MCF 10A (cell line): ENCODE measurements around the gene ZFTA. TPM values are rescaled to one million over a fixed set of nuclear protein-coding genes. Genes with fewer than 3 reads are reported as not detected.

Experiments
- Bru-seq: library from RNA; stranded (reverse); fragments of 400-500 nt; gene quantifications from one replicate; lab custom pipeline; 2021; lab: Mats Ljungman, UMichigan
- BruChase-seq, 2 experiments: library from RNA; stranded (reverse); fragments of 400-500 nt; gene quantifications; one replicate each; lab custom pipeline; 2021; lab: Mats Ljungman, UMichigan
- BruUV-seq: library from RNA; stranded (reverse); fragments of 400-500 nt; replicated peaks from 2 replicates; lab custom pipeline; 2021; lab: Mats Ljungman, UMichigan
- CTCF ChIA-PET: fragments of 300-600 bp; sonication (Branson Sonifier 250); formaldehyde crosslinking; extraction: SDS; loops from one replicate; lab custom pipeline; 2021; ENCODE audit warnings: antibody characterized with exemption, inconsistent platforms; lab: Yijun Ruan, JAX
- POLR2A ChIA-PET: fragments of 300-600, 350-650 bp; sonication (Branson Sonifier 250); formaldehyde crosslinking; extraction: SDS; loops from one replicate; lab custom pipeline; 2020; ENCODE audit warnings: antibody characterized with exemption, inconsistent platforms; lab: Yijun Ruan, JAX
- DNase-seq: peaks from one replicate; pipeline ENCODE4 v3.0.0-alpha.2; 2018; ENCODE audit not compliant: unreplicated experiment
- H3K27ac Mint-ChIP-seq: one replicate; pipeline ENCODE4 v1.8.0; 2022; ENCODE audit warnings: mild to moderate bottlenecking, low read depth, mixed read lengths; ENCODE audit not compliant: unreplicated experiment
- H3K27me3 Mint-ChIP-seq: one replicate; pipeline ENCODE4 v1.8.0; 2022; ENCODE audit warnings: mixed read lengths; ENCODE audit not compliant: insufficient read depth, unreplicated experiment
- H3K36me3 Mint-ChIP-seq: one replicate; pipeline ENCODE4 v1.8.0; 2022; ENCODE audit warnings: mild to moderate bottlenecking, moderate library complexity, mixed read lengths; ENCODE audit not compliant: insufficient read depth, unreplicated experiment
- H3K4me1 Mint-ChIP-seq: one replicate; pipeline ENCODE4 v1.8.0; 2022; ENCODE audit warnings: mixed read lengths; ENCODE audit not compliant: insufficient read depth, unreplicated experiment
- H3K4me3 Mint-ChIP-seq: one replicate; pipeline ENCODE4 v1.8.0; 2022; ENCODE audit warnings: mild to moderate bottlenecking, moderate library complexity, mixed read lengths; ENCODE audit not compliant: unreplicated experiment
- H3K9me3 Mint-ChIP-seq: one replicate; pipeline ENCODE4 v1.8.0; 2022; ENCODE audit warnings: mixed read lengths; ENCODE audit not compliant: unreplicated experiment
- CTCF ChIP-seq: fragments of 200-600 bp; IDR thresholded peaks from one replicate; pipeline ENCODE4 v1.8.0; 2022; ENCODE audit warnings: antibody characterized with exemption, mild to moderate bottlenecking; ENCODE audit not compliant: unreplicated experiment
- intact Hi-C: fragments of 100-400 bp; cut with micrococcal nuclease; formaldehyde crosslinking; loops from 2 replicates; pipeline ENCODE4 v1.14.1; 2022
- long read RNA-seq: library from polyadenylated mRNA; stranded (forward); transcript quantifications from one replicate; pipeline ENCODE4 v2.0.0, GENCODE V29; 2022
- total RNA-seq: library from RNA; stranded (reverse); gene quantifications from 2 replicates; pipeline ENCODE4 v1.2.3, GENCODE V29; 2022

ZFTA gene
- total RNA-seq (2.6 and 5.2 TPM in 2 replicates), Bru-seq, nascent RNA (percentile 36 among the genes with signal in this experiment), BruChase-seq, experiment 1, labeled RNA remaining after a 6-hour chase (percentile 58 among the genes with signal in this experiment), BruChase-seq, experiment 2, labeled RNA remaining after a 2-hour chase (percentile 62 among the genes with signal in this experiment)
- long read RNA-seq, partial matches to known transcripts: 0 of 3 reads
- long read RNA-seq, other reads (novel, unspliced or antisense): 3 of 3 reads

GRCh38 chr11:63768237-63769041, at the start of gene ZFTA:
ZFTA (minus strand) TSS chr11:63768775; CDS start chr11:63768622, 153 bp downstream.
- intact Hi-C loops: loop anchor here (1.0 to 2.0 kb wide), 4 partner anchors 34 to 178 kb away; partner anchors contain the start of gene MARK2
- H3K9me3 Mint-ChIP-seq: no peaks in the 10 kb centered on the region
- H3K4me3 Mint-ChIP-seq: peak within 1 kb of the TSS; percentile 97
- BruUV-seq: no TSS peak
- no peaks in the 10 kb centered on the region for H3K36me3 Mint-ChIP-seq
- TF ChIP-seq CTCF: peak; percentile 81
- DNase-seq: peak; percentile 50
- H3K27me3 Mint-ChIP-seq: no peaks in the 10 kb centered on the region
- CTCF ChIA-PET: interaction anchor here (0.6 to 3.8 kb wide), 25 partner anchors 8 to 401 kb away, joined by 3 to 36 read pairs (median 4); partner anchors contain the start of gene MARK2
- H3K27ac Mint-ChIP-seq: peak within 1 kb of the TSS; percentile 68
- POLR2A ChIA-PET: interaction anchor here (0.7 to 2.4 kb wide), 12 partner anchors 19 to 206 kb away, joined by 3 to 14 read pairs (median 5); partner anchors contain the start of genes ATL3, COX8A and SPINDOC
- H3K4me1 Mint-ChIP-seq: peaks cover 12% of the 10 kb centered on the region

GRCh38 chr11:63817758-63818498, 49.4 kb upstream of the ZFTA start:
- H3K4me1 Mint-ChIP-seq: peaks cover 26% of the 10 kb centered on the region
- DNase-seq: no peak
- no TSS peak for BruUV-seq
- no peak overlapping the region for H3K27ac Mint-ChIP-seq
- H3K9me3 Mint-ChIP-seq: no peaks in the 10 kb centered on the region
- H3K36me3 Mint-ChIP-seq: peaks cover 64% of the 10 kb centered on the region
- TF ChIP-seq CTCF: no peak
- POLR2A ChIA-PET: no interaction called here
- CTCF ChIA-PET: interaction anchor here (0.6 to 3.6 kb wide), 5 partner anchors 11 to 70 kb away, joined by 3 to 22 read pairs (median 3); partner anchors contain the start of gene ZFTA
- no peaks in the 10 kb centered on the region for H3K27me3 Mint-ChIP-seq
- intact Hi-C loops: no loop called here
- H3K4me3 Mint-ChIP-seq: no peak overlapping the region

- no peak overlapping the region for H3K27ac Mint-ChIP-seq
- no peak for TF ChIP-seq CTCF
- CTCF ChIA-PET: interaction anchor here (0.5 to 3.6 kb wide), 6 partner anchors 12 to 985 kb away, joined by 3 to 22 read pairs (median 3); partner anchors contain the start of gene STX5
- H3K36me3 Mint-ChIP-seq: peaks cover 57% of the 10 kb centered on the region
- no TSS peak for BruUV-seq
- no peak for DNase-seq
- H3K4me3 Mint-ChIP-seq: no peak overlapping the region
- peaks cover 26% of the 10 kb centered on the region for H3K4me1 Mint-ChIP-seq
- POLR2A ChIA-PET: no interaction called here
- intact Hi-C loops: no loop called here
- no peaks in the 10 kb centered on the region for H3K9me3 Mint-ChIP-seq
- no peaks in the 10 kb centered on the region for H3K27me3 Mint-ChIP-seq
These were observed 48.2 kb upstream of the ZFTA start for GRCh38 chr11:63816732-63817131.
